Pancreas (tissue), 10 donors: ENCODE data around the gene PACRG. TPM values are rescaled to one million over a fixed set of nuclear protein-coding genes. Genes with fewer than 3 reads are reported as not detected.

Source experiments
- ATAC-seq, 4 donors: fragments of 200-7000 bp; cut with Tn5 transposase; one replicate each; pipeline versions ENCODE4 v1.8.0 to v1.9.1; 2020; ENCODE audit warnings: mild to moderate bottlenecking in 4 of 4, moderate library complexity in 4 of 4
- DNase-seq, 6 donors: peaks; one replicate each; pipeline ENCODE4 v3.0.0-alpha.2; 2020
- FAIRE-seq: peaks from 2 replicates; lab custom pipeline; 2012; peaks lifted over from hg19 to GRCh38; lab: Jason Lieb, UNC
- H3K27ac ChIP-seq, 4 donors: fragments of 200-600 bp; sonication (generic); 1 replicate in 3 of 4; 2 replicates in 1 of 4; pipeline versions ENCODE4 v1.5.0 to v1.8.0; 2020
- H3K27me3 ChIP-seq, 4 donors: fragments of 200-600 bp; one replicate each; pipeline ENCODE4 v1.8.0; 2021
- H3K36me3 ChIP-seq, 3 donors: fragments of 200-600 bp; sonication (generic) in 1 of 3; one replicate each; pipeline versions ENCODE4 v1.5.0 to v1.8.0; 2020 to 2021
- H3K4me1 ChIP-seq, 3 donors: fragments of 200-600 bp; one replicate each; pipeline ENCODE4 v1.8.0; 2021
- H3K4me3 ChIP-seq, 4 donors: fragments of 200-600 bp; sonication (generic) in 2 of 4; one replicate each; pipeline versions ENCODE4 v1.5.0 to v1.8.0; 2020 to 2021
- H3K9me3 ChIP-seq, 4 donors: fragments of 200-600 bp; one replicate each; pipeline ENCODE4 v1.8.0; 2021
- WGBS, 2 donors: extraction: QIAGEN DNeasy Blood & Tissue Kit; methylation state at CpG; one replicate each; pipeline ENCODE4 v1.1.7; 2013; 5-methylcytosine and 5-hydroxymethylcytosine counted together
- intact Hi-C, 3 donors: fragments of 100-400 bp; cut with DNase I; formaldehyde crosslinking; loops; one replicate each; pipeline versions ENCODE4 v1.11.1 to v1.14.2; 2022
- polyA plus RNA-seq, 2 donors: library from polyadenylated mRNA; stranded (reverse); fragments of 200-250 nt; gene quantifications; one replicate each; pipeline ENCODE4 v1.2.3, GENCODE V29; 2013
- total RNA-seq, 6 donors: library from RNA; stranded (reverse); fragmentation: NEBNext Ultra II Directional in 4 of 6; extraction: Animal tissue kit (Norgen Biotek cat#: 25700) in 4 of 6; gene quantifications; one replicate each; pipeline versions ENCODE4 v1.2.1 to v1.2.4, GENCODE V29; 2021 to 2023
- TF ChIP-seq, protein P1 (sequence below), 4 donors: fragments of 200-600 bp; sonication (generic) in 3 of 4; IDR thresholded peaks; one replicate each; pipeline versions ENCODE4 v1.5.0 to v1.8.0; 2021; ENCODE audit warnings: antibody characterized with exemption in 4 of 4
- donor health status: healthy with polysubstance abuse.
- donor health status: DM: no; HTN: no; CAD: no; lungs with moderate emphysema.
- donor health status: DM: no; HTN: no; CAD: no.
- donor health status: control.
- donor health status: control.
- donor health status: Bipolar disorder and iron deficiency.
- donor health status: DM: yes; HTN: yes; CAD: no.
- donor health status: DM: no; HTN: no; CAD: no.
- donor health status: DM: no; HTN: no; CAD: no.
- donor health status: DM: yes; HTN: yes; CAD: no.

Gene PACRG
- total and polyA plus RNA-seq, 8 donors: 2.5 to 7.1 (median 3.5) TPM

DNA sequence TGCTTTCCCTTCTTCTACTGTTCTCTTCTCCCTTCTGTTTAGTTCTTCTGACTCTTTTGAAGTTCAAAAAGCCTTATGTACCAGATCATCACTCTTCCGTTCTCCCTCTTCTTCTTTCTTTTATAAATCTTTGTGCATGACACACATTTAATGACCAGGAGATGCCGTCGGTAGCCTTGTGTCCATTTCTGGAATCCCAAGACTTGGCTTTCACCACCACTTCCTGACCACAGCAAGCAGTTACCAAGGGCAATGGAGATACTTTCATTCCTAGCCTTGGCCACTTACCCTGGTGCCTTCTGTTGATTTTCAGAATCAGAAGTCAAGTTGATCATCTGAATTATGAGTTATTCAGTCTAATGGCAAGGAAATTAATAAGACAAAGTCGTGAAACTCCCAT lies 418.3 kb downstream of the PACRG start:
- no peak overlapping the region for H3K27ac ChIP-seq
- no peaks in the 10 kb centered on the region for H3K9me3 ChIP-seq
- H3K36me3 ChIP-seq: no peaks in the 10 kb centered on the region
- FAIRE-seq (no peak), ATAC-seq (no peak), DNase-seq (no peak)
- no peak overlapping the region for H3K4me3 ChIP-seq
- 68 to 73% methylated on average over 4 of the region's 4 CpGs for WGBS, 2 donors
- TF ChIP-seq, protein P1, sequence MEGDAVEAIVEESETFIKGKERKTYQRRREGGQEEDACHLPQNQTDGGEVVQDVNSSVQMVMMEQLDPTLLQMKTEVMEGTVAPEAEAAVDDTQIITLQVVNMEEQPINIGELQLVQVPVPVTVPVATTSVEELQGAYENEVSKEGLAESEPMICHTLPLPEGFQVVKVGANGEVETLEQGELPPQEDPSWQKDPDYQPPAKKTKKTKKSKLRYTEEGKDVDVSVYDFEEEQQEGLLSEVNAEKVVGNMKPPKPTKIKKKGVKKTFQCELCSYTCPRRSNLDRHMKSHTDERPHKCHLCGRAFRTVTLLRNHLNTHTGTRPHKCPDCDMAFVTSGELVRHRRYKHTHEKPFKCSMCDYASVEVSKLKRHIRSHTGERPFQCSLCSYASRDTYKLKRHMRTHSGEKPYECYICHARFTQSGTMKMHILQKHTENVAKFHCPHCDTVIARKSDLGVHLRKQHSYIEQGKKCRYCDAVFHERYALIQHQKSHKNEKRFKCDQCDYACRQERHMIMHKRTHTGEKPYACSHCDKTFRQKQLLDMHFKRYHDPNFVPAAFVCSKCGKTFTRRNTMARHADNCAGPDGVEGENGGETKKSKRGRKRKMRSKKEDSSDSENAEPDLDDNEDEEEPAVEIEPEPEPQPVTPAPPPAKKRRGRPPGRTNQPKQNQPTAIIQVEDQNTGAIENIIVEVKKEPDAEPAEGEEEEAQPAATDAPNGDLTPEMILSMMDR (IDR thresholded peaks at IDR 0.05): no peak
- intact Hi-C loops: no loop called here
- no peaks in the 10 kb centered on the region for H3K4me1 ChIP-seq
- no peaks in the 10 kb centered on the region for H3K27me3 ChIP-seq

DNA sequence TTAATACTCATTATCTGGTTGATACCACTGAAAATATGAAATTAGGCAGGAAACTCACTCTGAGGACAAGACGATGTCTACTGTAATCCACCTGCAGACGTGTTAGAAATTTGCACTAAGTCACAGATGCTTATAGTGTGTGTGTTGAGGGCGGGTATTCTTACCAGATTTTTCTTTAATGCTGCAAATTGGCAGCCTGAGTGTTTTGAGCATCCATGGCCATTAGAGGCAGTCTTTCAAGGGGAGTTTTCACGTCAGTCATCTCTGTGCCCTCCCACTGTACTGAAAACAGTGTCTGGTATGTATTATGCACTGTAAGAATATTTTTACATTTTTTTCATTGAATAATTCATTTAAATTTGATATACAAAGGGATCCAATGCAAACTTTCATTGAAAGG lies 420.2 kb downstream of the PACRG start:
- Histone ChIP-seq H3K36me3 (no peaks in the 10 kb centered on the region), H3K9me3 (no peaks in the 10 kb centered on the region), H3K4me1 (no peaks in the 10 kb centered on the region), H3K27me3 (no peaks in the 10 kb centered on the region), H3K27ac (no peak overlapping the region), H3K4me3 (no peak overlapping the region)
- FAIRE-seq: no peak
- ATAC-seq: no peak
- TF ChIP-seq, protein P1 (IDR thresholded peaks at IDR 0.05): no peak
- intact Hi-C loops: no loop called here
- 63 to 64% methylated on average over 4 of the region's 4 CpGs for WGBS, 2 donors
- no peak for DNase-seq

DNA sequence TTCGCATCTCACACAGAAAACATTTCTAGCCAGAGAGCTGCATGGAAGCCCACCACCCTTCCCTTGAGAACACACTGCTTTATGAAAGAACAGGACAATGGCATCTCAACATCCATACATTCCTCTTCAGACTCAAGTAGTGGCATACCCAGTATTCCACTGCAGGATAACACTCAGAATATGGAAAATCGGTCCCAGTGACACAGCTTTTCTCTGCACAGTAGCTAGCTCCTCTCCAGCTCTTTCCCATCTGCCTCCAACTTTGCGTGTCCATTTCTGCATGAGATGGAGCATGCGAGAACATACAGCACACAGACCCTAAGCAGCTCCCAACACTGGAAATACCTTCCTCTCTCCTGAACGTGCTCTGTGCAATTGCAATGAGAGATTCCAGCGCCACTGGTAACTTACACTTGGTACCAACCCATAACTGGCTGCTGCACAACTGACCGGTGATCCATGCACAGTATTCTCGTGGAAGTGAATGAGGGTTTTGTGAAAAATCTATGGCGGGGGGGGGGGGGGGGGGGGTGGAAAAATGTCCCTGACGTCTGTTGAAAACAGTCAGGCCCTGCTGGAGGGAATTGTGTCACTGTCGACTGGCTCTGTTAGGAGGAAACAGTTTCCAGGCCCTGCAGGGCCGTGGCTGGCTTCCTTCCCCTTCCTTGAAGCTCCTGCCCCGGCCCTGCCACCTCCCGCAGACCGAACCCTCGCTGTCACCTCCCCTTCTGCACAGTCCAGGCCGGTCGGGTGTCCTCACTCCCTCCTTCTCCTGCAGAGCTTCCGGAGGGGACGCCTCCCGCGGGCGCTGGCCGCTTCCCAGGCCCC lies 420.9 kb downstream of the PACRG start:
- DNase-seq (no peak), ATAC-seq (no peak)

DNA sequence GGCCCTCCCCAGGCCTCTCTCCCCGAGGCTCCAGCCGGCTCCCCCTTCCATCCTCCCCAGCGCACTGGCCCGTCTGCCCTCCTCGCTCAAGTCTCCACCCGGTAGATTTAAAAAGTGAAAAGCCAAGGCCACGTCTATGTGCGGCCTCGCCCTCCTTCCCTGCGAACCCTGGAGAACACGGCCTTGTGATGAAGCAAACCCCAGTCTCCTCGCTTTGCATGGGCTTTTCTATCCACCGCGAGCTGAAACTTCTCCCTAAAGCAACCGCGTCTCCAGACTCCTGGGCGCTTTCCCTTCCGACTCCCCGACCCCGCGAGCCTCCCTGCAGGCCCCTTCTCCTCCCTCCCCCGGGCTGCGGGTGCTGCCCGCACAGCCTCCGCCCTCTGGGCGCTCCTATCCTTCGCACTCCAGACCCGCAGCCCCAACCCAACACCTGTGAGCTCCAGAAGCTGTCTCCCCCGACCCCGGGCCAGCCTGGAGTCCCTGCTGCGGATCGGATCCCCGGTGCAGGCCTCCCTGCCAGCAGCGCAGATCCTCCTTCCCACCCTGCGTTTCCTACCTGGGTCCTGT lies 421.6 kb downstream of the PACRG start:
- no peaks in the 10 kb centered on the region for H3K27me3 ChIP-seq
- TF ChIP-seq, protein P1 (IDR thresholded peaks at IDR 0.05): no peak
- no peaks in the 10 kb centered on the region for H3K36me3 ChIP-seq
- intact Hi-C loops: no loop called here
- DNase-seq (no peak), ATAC-seq (no peak), FAIRE-seq (no peak)
- no peaks in the 10 kb centered on the region for H3K4me1 ChIP-seq
- 80 to 83% methylated on average over 35 of the region's 35 CpGs for WGBS, 2 donors
- no peak overlapping the region for H3K27ac ChIP-seq
- H3K4me3 ChIP-seq: no peak overlapping the region
- no peaks in the 10 kb centered on the region for H3K9me3 ChIP-seq

More for the DNA sequence above, 420.9 kb downstream of the PACRG start:
- Histone ChIP-seq H3K4me1 (no peaks in the 10 kb centered on the region), H3K27me3 (no peaks in the 10 kb centered on the region), H3K36me3 (no peaks in the 10 kb centered on the region), H3K9me3 (no peaks in the 10 kb centered on the region), H3K4me3 (no peak overlapping the region), H3K27ac (no peak overlapping the region)
- intact Hi-C loops: no loop called here
- 77 to 82% methylated on average over 19 to 24 of the region's 24 CpGs for WGBS, 2 donors
- TF ChIP-seq, protein P1 (IDR thresholded peaks at IDR 0.05): no peak
- FAIRE-seq: no peak

DNA sequence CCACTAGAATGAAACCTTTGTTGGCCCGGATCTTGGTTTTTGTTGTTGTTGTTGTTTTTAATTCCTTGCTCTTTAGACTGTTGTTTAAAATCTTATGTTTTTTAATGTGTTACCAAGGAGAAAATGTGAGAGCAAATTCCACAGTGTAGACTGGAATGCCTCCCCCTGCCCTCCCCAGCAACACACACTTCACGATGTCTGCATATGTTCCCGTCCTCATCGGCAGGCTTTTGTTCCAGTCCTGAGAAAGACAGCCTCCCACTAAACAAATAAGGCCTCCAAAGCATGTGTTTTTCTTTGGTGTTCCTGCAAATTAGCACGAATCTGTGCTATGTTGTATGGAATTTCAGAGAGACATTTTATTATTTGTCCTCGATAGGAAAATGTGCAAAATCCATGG lies 423.4 kb downstream of the PACRG start:
- Histone ChIP-seq H3K36me3 (no peaks in the 10 kb centered on the region), H3K27me3 (no peaks in the 10 kb centered on the region), H3K9me3 (no peaks in the 10 kb centered on the region), H3K4me3 (no peak overlapping the region), H3K27ac (no peak overlapping the region), H3K4me1 (no peaks in the 10 kb centered on the region)
- no peak for DNase-seq
- no peak for FAIRE-seq
- TF ChIP-seq, protein P1 (IDR thresholded peaks at IDR 0.05): no peak
- ATAC-seq: no peak
- WGBS, 2 donors: 51 to 58% methylated on average over 6 of the region's 6 CpGs
- intact Hi-C loops: no loop called here
